Left lung (tissue), 10 donors: ENCODE results near the gene FTCD. TPM values are rescaled to one million over a fixed set of nuclear protein-coding genes. Genes with fewer than 3 reads are reported as not detected.
"Not testable (repeated sequence)": the region's sequence is repeated elsewhere in the genome, so short reads cannot be mapped to it uniquely, and the experiment has no call there.

Source experiments
- ATAC-seq: fragments of 200-7000 bp; cut with Tn5 transposase; one replicate; pipeline ENCODE4 v1.9.1; 2020; ENCODE audit warnings: moderate library complexity
- DNase-seq, 4 donors: peaks; one replicate each; pipeline ENCODE4 v3.0.0-alpha.2; 2013 to 2020
- H3K27ac ChIP-seq, 2 donors: fragments of 200-600 bp; sonication (generic) in 1 of 2; one replicate each; pipeline versions ENCODE4 v1.5.0 to v1.8.0; 2020 to 2021
- H3K27me3 ChIP-seq, 2 donors: fragments of 200-600 bp; sonication (generic) in 1 of 2; one replicate each; pipeline versions ENCODE4 v1.5.0 to v1.8.0; 2020 to 2021
- H3K36me3 ChIP-seq, 2 donors: fragments of 200-600 bp; sonication (generic) in 1 of 2; one replicate each; pipeline versions ENCODE4 v1.5.0 to v1.8.0; 2020 to 2021
- H3K4me1 ChIP-seq, 2 donors: fragments of 200-600 bp; one replicate each; pipeline ENCODE4 v1.8.0; 2021
- H3K4me3 ChIP-seq, 2 donors: fragments of 200-600 bp; sonication (generic) in 1 of 2; one replicate each; pipeline versions ENCODE4 v1.5.0 to v1.8.0; 2020 to 2021; ENCODE audit warnings: mild to moderate bottlenecking in 1 of 2
- H3K9me3 ChIP-seq, 2 donors: fragments of 200-600 bp; sonication (generic) in 1 of 2; one replicate each; pipeline versions ENCODE4 v1.5.0 to v1.8.0; 2020 to 2021
- intact Hi-C, 2 donors: fragments of 100-400 bp; cut with DNase I; formaldehyde crosslinking; loops; one replicate each; pipeline versions ENCODE4 v1.11.2 to v1.14.2; 2022
- polyA plus RNA-seq, 6 donors: library from polyadenylated mRNA; unstranded; fragments of 120-200 nt; gene quantifications; one replicate each; pipeline ENCODE4 v1.2.1, GENCODE V29; 2013; ENCODE audit not compliant: insufficient read length in 6 of 6
- total RNA-seq, 2 donors: library from RNA; stranded (reverse); fragmentation: NEBNext Ultra II Directional; extraction: Animal tissue kit (Norgen Biotek cat#: 25700); gene quantifications; one replicate each; pipeline ENCODE4 v1.2.1, GENCODE V29; 2021
- TF ChIP-seq, protein P1 (sequence below), 2 donors: fragments of 200-600 bp; sonication (generic) in 1 of 2; IDR thresholded peaks; one replicate each; pipeline versions ENCODE4 v1.5.0 to v1.8.0; 2021; ENCODE audit warnings: antibody characterized with exemption in 2 of 2
- donor health status: DM: no; HTN: yes; CAD: no.
- donor health status: DM: no; HTN: no; CAD: no.

Gene FTCD
- total and polyA plus RNA-seq, 8 donors = 0.29 to 2.4 (median 1.6) TPM

- Histone ChIP-seq H3K4me1 (no peaks in the 10 kb centered on the region), H3K36me3 (no peaks in the 10 kb centered on the region), H3K27me3 (no peaks in the 10 kb centered on the region), H3K27ac (no peak overlapping the region), H3K9me3 (peaks cover 0 to 10% of the 10 kb centered on the region in 2 donors), H3K4me3 (no peak overlapping the region)
- TF ChIP-seq, protein P1, sequence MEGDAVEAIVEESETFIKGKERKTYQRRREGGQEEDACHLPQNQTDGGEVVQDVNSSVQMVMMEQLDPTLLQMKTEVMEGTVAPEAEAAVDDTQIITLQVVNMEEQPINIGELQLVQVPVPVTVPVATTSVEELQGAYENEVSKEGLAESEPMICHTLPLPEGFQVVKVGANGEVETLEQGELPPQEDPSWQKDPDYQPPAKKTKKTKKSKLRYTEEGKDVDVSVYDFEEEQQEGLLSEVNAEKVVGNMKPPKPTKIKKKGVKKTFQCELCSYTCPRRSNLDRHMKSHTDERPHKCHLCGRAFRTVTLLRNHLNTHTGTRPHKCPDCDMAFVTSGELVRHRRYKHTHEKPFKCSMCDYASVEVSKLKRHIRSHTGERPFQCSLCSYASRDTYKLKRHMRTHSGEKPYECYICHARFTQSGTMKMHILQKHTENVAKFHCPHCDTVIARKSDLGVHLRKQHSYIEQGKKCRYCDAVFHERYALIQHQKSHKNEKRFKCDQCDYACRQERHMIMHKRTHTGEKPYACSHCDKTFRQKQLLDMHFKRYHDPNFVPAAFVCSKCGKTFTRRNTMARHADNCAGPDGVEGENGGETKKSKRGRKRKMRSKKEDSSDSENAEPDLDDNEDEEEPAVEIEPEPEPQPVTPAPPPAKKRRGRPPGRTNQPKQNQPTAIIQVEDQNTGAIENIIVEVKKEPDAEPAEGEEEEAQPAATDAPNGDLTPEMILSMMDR (IDR thresholded peaks at IDR 0.05) = no peak
- DNase-seq (no peak), ATAC-seq (no peak)
- intact Hi-C loops = no loop called here
These were observed 24.3 kb upstream of the FTCD start for GRCh38 chr21:46179708-46180078.

GRCh38 chr21:46178961-46179360 lies 23.6 kb upstream of the FTCD start:
- TF ChIP-seq, protein P1 (IDR thresholded peaks at IDR 0.05) = no peak
- Histone ChIP-seq H3K4me1 (no peaks in the 10 kb centered on the region), H3K4me3 (no peak overlapping the region), H3K27ac (no peak overlapping the region), H3K36me3 (no peaks in the 10 kb centered on the region), H3K9me3 (peaks cover 0 to 15% of the 10 kb centered on the region in 2 donors), H3K27me3 (no peaks in the 10 kb centered on the region)
- intact Hi-C loops = no loop called here
- DNase-seq (no peak), ATAC-seq (no peak)

DNA sequence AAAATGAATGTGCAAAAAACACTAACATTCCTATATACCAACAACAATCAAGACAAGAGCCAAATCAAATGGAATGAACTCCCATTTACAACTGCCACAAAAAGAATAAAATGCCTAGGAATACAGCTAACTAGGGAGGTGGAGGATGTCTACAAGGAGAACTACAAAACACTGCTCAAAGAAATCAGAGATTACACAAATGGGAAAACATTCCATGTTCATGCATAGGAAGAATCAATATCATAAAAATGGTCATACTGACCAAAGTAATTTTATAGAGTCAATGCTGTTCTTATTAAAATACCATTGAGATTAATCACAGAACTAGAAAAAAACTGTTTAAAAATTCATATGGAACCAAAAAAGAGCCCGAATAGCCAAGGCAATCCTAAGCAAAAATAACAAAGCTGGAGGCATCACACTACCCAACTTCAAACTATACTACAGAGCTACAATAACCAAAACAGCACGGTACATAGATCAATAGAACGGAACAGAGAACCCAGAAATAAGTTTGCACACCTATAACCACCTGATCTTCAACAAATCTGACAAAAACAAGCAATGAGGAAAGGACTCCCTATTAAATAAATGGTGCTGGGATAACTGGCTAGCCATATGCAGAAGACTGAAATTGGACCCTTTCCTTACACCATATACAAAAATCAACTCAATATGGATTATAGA lies 21.2 kb upstream of the FTCD start:
- ATAC-seq, H3K27me3 ChIP-seq, DNase-seq, H3K27ac ChIP-seq, H3K4me1 ChIP-seq, H3K4me3 ChIP-seq, H3K36me3 ChIP-seq, intact Hi-C loops: not testable (repeated sequence)
- peaks cover 0 to 15% of the 10 kb centered on the region in 2 donors for H3K9me3 ChIP-seq

DNA sequence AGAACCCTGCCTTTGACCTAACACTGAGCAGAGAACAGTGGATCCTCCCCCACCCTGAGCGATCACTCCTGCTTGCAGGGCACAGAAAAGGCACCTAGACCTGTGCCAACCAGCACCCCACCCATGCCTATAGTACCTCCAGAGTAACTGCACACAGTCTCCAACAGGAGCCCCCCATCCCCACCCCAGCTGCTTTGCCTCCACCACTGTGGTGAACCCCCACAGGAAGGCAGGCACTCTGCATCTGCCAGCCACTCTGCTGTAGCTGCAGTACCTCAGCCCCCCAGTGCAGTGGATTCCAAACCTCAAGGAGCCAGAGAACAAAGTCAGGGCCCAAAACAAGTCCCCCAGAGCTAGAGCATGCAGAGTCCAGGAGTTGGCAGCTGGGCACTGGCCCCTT lies 18.2 kb upstream of the FTCD start:
- Histone ChIP-seq H3K27me3 (no peaks in the 10 kb centered on the region), H3K27ac (no peak overlapping the region), H3K36me3 (no peaks in the 10 kb centered on the region), H3K4me3 (no peak overlapping the region), H3K9me3 (peaks cover 0 to 15% of the 10 kb centered on the region in 2 donors), H3K4me1 (no peaks in the 10 kb centered on the region)
- intact Hi-C loops = no loop called here
- ATAC-seq (no peak), DNase-seq (no peak)
- TF ChIP-seq, protein P1 (IDR thresholded peaks at IDR 0.05) = no peak

DNA sequence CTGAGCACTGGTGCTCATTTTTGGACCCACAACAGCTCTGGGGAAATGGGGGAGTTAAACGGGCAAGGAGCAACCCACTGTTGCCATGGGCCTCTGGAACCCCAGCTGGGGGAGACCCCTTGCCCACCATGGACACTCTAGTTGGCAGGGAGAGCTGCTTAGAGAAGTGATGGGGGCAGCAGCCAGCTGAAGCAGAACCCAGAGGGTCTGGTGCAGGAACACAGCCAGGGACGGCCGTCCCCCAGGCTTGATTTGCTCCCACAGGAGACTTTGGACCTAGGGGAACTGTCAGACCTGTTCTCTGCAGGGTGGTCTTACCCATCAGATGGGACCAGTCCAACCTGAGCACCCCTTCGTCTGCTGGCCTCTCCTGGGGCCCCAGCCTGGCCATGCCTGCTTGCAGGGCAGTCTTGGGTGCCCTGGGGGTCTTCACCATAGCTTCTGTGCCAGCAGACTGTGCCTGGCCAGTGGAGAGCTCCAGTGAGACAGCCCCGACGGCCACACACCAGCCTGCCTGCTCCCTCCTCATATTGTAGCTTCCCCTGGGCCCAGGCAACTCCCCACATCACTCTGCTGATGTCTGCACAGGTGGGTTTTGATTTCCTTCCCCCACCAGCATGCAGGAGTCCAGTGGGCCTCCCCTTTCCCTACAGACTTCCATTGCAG lies 17.6 kb upstream of the FTCD start:
- Histone ChIP-seq H3K4me3 (no peak overlapping the region), H3K4me1 (no peaks in the 10 kb centered on the region)
- ATAC-seq = no peak

More for the DNA sequence above, 17.6 kb upstream of the FTCD start:
- Histone ChIP-seq H3K9me3 (peaks cover 0 to 15% of the 10 kb centered on the region in 2 donors), H3K36me3 (no peaks in the 10 kb centered on the region), H3K27me3 (no peaks in the 10 kb centered on the region), H3K27ac (no peak overlapping the region)
- TF ChIP-seq, protein P1 (IDR thresholded peaks at IDR 0.05) = no peak
- intact Hi-C loops = no loop called here
- DNase-seq = no peak
